ENCODE measurements around the gene BABAM2. TPM values are rescaled to one million over a fixed set of nuclear protein-coding genes. Genes with fewer than 3 reads are reported as not detected.

BABAM2 gene
- total and polyA plus RNA-seq, 7 donors, result 34.2 to 74.5 (median 52.3) TPM

DNA sequence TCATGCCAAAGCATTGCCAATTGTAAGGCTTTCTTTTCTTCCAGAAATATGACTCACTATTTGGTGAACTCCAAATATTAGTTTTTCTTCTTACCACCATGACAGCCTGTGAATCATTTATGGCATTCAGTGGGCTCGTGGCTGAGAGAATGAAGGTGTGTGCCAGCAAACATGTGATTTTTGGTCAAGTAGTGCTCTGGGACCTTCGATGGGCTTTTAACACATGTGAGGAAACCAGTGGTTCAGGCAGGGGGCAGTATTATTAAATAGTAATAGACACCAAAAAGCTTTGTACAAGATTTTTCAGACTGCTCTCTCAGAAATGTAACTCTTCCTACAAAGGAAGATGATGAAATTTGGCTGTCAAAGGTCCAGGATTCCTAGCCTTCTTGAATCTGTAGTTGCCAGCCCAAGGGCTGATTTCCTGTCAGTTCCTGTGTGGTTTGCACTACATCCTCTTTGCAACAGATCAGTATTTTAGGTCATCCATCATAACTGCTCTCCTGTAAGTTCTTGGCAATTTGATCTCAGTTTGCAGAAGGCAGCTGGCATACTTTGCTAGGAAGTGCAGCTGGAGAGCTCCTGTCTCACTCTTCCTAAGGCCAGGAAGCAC lies 64.3 kb downstream of the BABAM2 start:
- H3K9me3 ChIP-seq, result no peaks in the 10 kb centered on the region
- H3K27ac ChIP-seq, result peak overlapping the region; percentile 69
- peaks cover 50% of the 10 kb centered on the region for H3K4me1 ChIP-seq
- no peaks in the 10 kb centered on the region for H3K36me3 ChIP-seq (ENCODE audit: insufficient read depth in 1 of 2, low read depth in 1 of 2)
- peak overlapping the region; percentile 31 for H3K4me3 ChIP-seq
- TF ChIP-seq, protein P1, sequence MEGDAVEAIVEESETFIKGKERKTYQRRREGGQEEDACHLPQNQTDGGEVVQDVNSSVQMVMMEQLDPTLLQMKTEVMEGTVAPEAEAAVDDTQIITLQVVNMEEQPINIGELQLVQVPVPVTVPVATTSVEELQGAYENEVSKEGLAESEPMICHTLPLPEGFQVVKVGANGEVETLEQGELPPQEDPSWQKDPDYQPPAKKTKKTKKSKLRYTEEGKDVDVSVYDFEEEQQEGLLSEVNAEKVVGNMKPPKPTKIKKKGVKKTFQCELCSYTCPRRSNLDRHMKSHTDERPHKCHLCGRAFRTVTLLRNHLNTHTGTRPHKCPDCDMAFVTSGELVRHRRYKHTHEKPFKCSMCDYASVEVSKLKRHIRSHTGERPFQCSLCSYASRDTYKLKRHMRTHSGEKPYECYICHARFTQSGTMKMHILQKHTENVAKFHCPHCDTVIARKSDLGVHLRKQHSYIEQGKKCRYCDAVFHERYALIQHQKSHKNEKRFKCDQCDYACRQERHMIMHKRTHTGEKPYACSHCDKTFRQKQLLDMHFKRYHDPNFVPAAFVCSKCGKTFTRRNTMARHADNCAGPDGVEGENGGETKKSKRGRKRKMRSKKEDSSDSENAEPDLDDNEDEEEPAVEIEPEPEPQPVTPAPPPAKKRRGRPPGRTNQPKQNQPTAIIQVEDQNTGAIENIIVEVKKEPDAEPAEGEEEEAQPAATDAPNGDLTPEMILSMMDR (IDR thresholded peaks at IDR 0.05), result peak; percentile 35
- peak; percentile 91 to 95 (median 94) for ATAC-seq
- H3K27me3 ChIP-seq (ENCODE audit: insufficient read depth in 3 of 3, low read length in 2 of 3), result no peaks in the 10 kb centered on the region
- intact Hi-C loops (cut with DNase I), result loop anchor here (2.0 to 5.0 kb wide), 4 partner anchors 38 to 440 kb away; partner anchors contain the start of genes BABAM2 (in 1 of the 2) and RBKS (in 1 of the 2)
- 3 to 4% (median 3%) methylated on average over 2 of the region's 2 CpGs for WGBS, 3 donors
- peak; percentile 59 to 63 for DNase-seq

DNA sequence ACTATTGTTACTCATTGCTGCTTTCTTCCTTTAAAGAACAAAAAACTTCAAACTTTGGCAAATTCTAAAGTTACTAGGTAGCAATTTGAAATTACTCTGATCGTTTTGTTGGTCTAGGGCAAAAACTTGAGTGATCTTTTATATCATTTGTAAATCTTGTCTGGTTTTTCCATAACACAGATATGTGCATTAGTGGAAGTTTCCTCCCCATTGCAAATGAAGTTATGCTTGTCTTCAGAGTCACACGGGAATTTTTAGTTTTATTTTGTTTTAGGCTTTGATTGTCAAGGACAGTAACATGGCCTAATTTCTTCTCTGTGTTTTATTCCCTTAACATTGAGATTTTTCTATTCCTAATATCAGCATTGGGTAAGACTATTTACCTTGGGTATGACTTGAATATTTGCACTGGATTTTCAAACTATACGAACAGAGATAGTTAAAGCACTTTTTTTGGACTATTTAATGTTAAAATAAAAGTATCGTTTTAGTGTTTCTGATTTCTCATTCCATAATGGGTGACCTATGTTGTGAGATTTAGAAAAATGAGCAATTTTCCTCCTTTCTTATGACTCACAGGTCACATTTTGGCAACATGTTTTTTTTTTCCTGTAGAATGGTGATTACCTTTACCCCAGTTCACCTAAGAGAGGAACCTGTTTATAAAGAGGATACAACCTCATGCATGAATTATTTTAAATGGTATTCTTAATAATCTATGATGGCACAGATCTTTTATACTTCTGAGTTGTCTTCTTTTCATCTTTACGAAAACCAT lies 65.0 kb downstream of the BABAM2 start:
- no peaks in the 10 kb centered on the region for H3K9me3 ChIP-seq
- DNase-seq (no peak), ATAC-seq (no peak)
- intact Hi-C loops (cut with DNase I), result loop anchor here in 1 of 2 donors (2.0 to 5.0 kb wide), 3 partner anchors 43 to 439 kb away; partner anchors contain the start of genes BABAM2 and RBKS
- peak overlapping the region; percentile 69 for H3K27ac ChIP-seq
- WGBS, 3 donors, result 44 to 45% (median 45%) methylated on average over 5 of the region's 5 CpGs
- peaks cover 57% of the 10 kb centered on the region for H3K4me1 ChIP-seq
- no peaks in the 10 kb centered on the region for H3K36me3 ChIP-seq (ENCODE audit: insufficient read depth in 1 of 2, low read depth in 1 of 2)
- no peaks in the 10 kb centered on the region for H3K27me3 ChIP-seq (ENCODE audit: insufficient read depth in 3 of 3, low read length in 2 of 3)
- H3K4me3 ChIP-seq, result peak overlapping the region; percentile 31
- TF ChIP-seq, protein P1 (IDR thresholded peaks at IDR 0.05), result no peak

DNA sequence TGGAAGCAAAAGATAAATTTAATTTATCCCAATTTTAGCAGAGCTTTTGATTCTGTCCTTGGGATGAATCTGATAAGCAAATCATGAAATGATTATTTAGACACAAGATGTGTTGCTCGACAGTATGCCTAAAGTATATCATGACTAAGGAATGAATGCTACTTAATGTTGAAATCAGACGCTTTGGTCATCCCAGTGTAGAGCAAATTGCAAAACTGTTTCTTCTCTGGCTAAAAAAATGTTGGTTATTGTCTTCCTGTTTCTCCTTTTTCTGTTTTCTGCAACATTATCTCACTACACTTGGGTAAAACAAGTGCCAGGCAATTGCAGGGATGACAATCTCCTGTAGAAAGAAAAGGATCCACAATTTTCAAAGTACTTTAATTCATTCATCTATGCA lies 66.4 kb downstream of the BABAM2 start:
- intact Hi-C loops (cut with DNase I), result loop anchor here in 1 of 2 donors (5.0 kb wide), 2 partner anchors 45 to 65 kb away; partner anchors contain the start of genes BABAM2 and RBKS
- H3K4me3 ChIP-seq, result no peak overlapping the region
- peaks cover 59% of the 10 kb centered on the region for H3K4me1 ChIP-seq
- TF ChIP-seq, protein P1 (IDR thresholded peaks at IDR 0.05), result no peak
- no peak for DNase-seq
- H3K9me3 ChIP-seq, result no peaks in the 10 kb centered on the region
- H3K27ac ChIP-seq, result peak overlapping the region; percentile 69
- H3K36me3 ChIP-seq (ENCODE audit: insufficient read depth in 1 of 2, low read depth in 1 of 2), result no peaks in the 10 kb centered on the region
- ATAC-seq, result no peak
- H3K27me3 ChIP-seq (ENCODE audit: insufficient read depth in 3 of 3, low read length in 2 of 3), result no peaks in the 10 kb centered on the region
- WGBS, 3 donors, result 57 to 84% (median 73%) methylated on average over 2 of the region's 2 CpGs

DNA sequence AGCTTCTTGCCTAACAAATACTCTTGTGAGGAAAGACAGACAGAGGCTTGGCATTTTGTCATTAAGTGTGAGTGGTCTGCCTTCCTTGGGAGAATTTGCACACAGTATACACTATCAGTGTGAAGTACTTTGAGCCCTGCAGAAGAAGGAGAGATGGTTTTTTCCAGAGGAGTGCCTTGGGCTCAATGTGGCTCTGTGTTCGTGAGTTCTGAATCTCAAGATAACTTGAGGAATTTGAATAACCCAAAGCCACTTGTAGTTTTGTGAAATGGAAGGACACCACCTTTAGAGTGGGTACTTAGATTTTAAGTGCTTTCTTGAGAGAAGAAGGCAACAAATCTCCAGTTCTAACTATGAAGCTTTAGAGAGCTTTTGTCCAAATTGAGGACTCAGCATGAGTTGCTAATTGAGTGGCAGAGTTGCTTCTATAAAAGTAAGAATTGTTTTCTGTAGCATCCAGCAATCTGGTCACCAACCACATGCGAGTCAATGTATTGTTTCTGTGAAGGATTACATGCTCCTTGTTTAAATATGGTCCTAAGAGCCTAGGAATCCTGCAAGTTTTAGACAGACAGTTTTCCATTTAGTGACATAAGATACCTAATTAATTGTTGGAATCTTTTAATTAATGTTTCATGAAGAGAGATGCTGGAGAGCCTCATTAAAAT lies 68.3 kb downstream of the BABAM2 start:
- WGBS, 3 donors, result 89 to 95% (median 91%) methylated on average over 2 of the region's 2 CpGs
- no peak for ATAC-seq

More for the DNA sequence above, 68.3 kb downstream of the BABAM2 start:
- no peak for DNase-seq
- peaks cover 57% of the 10 kb centered on the region for H3K4me1 ChIP-seq
- intact Hi-C loops (cut with DNase I), result loop anchor here in 1 of 2 donors (5.0 kb wide), 2 partner anchors 47 to 67 kb away; partner anchors contain the start of genes BABAM2 and RBKS
- H3K36me3 ChIP-seq (ENCODE audit: insufficient read depth in 1 of 2, low read depth in 1 of 2), result no peaks in the 10 kb centered on the region
- H3K27me3 ChIP-seq (ENCODE audit: insufficient read depth in 3 of 3, low read length in 2 of 3), result no peaks in the 10 kb centered on the region
- no peaks in the 10 kb centered on the region for H3K9me3 ChIP-seq
- no peak overlapping the region for H3K4me3 ChIP-seq
- TF ChIP-seq, protein P1 (IDR thresholded peaks at IDR 0.05), result no peak
- H3K27ac ChIP-seq, result no peak overlapping the region
